ENCODE results near the gene PSPN.

Gene PSPN

GRCh38 chr19:6393074-6393982, 17.6 kb upstream of the PSPN start, which contains the start of gene GTF2F1:
TSS of gene GTF2F1 (minus strand) at chr19:6393164. CDS start at chr19:6392995, 169 bp downstream.
- peak; percentile 63 for DNase-seq (ENCODE audit: low read depth)
- TF ChIP-seq CTCF (IDR thresholded peaks at IDR 0.05; ENCODE audit: control insufficient read depth, extremely low read depth, insufficient read depth) = no peak
- peak within 1 kb of the TSS; percentile 81 for H3K4me3 ChIP-seq (ENCODE audit: low read depth, low read length)

GRCh38 chr19:6392221-6393073, 16.7 kb upstream of the PSPN start:
- H3K4me3 ChIP-seq (ENCODE audit: low read depth, low read length) = peak overlapping the region; percentile 81
- no peak for DNase-seq (ENCODE audit: low read depth)
- no peak for TF ChIP-seq CTCF (IDR thresholded peaks at IDR 0.05; ENCODE audit: control insufficient read depth, extremely low read depth, insufficient read depth)

GRCh38 chr19:6387372-6387771, 11.6 kb upstream of the PSPN start:
- no peak overlapping the region for H3K4me3 ChIP-seq (ENCODE audit: low read depth, low read length)
- TF ChIP-seq CTCF (IDR thresholded peaks at IDR 0.05; ENCODE audit: control insufficient read depth, extremely low read depth, insufficient read depth) = no peak
- DNase-seq (ENCODE audit: low read depth) = no peak

- no peak for DNase-seq (ENCODE audit: low read depth)
- no peak overlapping the region for H3K4me3 ChIP-seq (ENCODE audit: low read depth, low read length)
- no peak for TF ChIP-seq CTCF (IDR thresholded peaks at IDR 0.05; ENCODE audit: control insufficient read depth, extremely low read depth, insufficient read depth)
Measured at GRCh38 chr19:6384381-6384780, 8.6 kb upstream of the PSPN start.

- H3K4me3 ChIP-seq (ENCODE audit: low read depth, low read length) = no peak overlapping the region
- no peak for DNase-seq (ENCODE audit: low read depth)
- TF ChIP-seq CTCF (IDR thresholded peaks at IDR 0.05; ENCODE audit: control insufficient read depth, extremely low read depth, insufficient read depth) = no peak
Measured at GRCh38 chr19:6383188-6383587, 7.5 kb upstream of the PSPN start.

- no peak for TF ChIP-seq CTCF (IDR thresholded peaks at IDR 0.05; ENCODE audit: control insufficient read depth, extremely low read depth, insufficient read depth)
- H3K4me3 ChIP-seq (ENCODE audit: low read depth, low read length) = no peak overlapping the region
- no peak for DNase-seq (ENCODE audit: low read depth)
Measured at GRCh38 chr19:6381030-6381750, 5.5 kb upstream of the PSPN start.
